ENCODE results near the gene MMAB.

- TF ChIP-seq EZH2 (IDR thresholded peaks at IDR 0.05; ENCODE audit: borderline replicate concordance): no peak
- no peak for TF ChIP-seq CTCF (IDR thresholded peaks at IDR 0.05; ENCODE audit: poor library complexity)
Measured at GRCh38 chr12:109525279-109525585, 48.1 kb downstream of the MMAB start.

Measured in hepatocyte (in vitro differentiated cells).